Mucosa of descending colon (tissue), 3 donors: ENCODE results near the gene UBTF. TPM values are rescaled to one million over a fixed set of nuclear protein-coding genes. Genes with fewer than 3 reads are reported as not detected.

Experiments
- ATAC-seq: fragments of 200-7000 bp; cut with Tn5 transposase; one replicate; pipeline ENCODE4 v1.9.1; 2020; ENCODE audit warnings: mild to moderate bottlenecking, moderate library complexity
- DNase-seq, 3 donors: peaks; one replicate each; pipeline ENCODE4 v3.0.0-alpha.2; 2020
- H3K36me3 ChIP-seq: fragments of 200-600 bp; one replicate; pipeline ENCODE4 v1.8.0; 2021; ENCODE audit warnings: low read depth, mild to moderate bottlenecking
- H3K4me1 ChIP-seq: fragments of 200-600 bp; one replicate; pipeline ENCODE4 v1.8.0; 2021; ENCODE audit warnings: low read depth, mild to moderate bottlenecking
- H3K4me3 ChIP-seq: fragments of 200-600 bp; one replicate; pipeline ENCODE4 v1.8.0; 2021; ENCODE audit warnings: mild to moderate bottlenecking
- H3K9me3 ChIP-seq: fragments of 200-600 bp; one replicate; pipeline ENCODE4 v1.8.0; 2021; ENCODE audit warnings: mild to moderate bottlenecking
- CTCF ChIP-seq: fragments of 200-600 bp; IDR thresholded peaks from one replicate; pipeline ENCODE4 v1.8.0; 2022; ENCODE audit warnings: antibody characterized with exemption, mild to moderate bottlenecking
- intact Hi-C, 2 donors: fragments of 100-400 bp; cut with DNase I in 1 of 2; cut with micrococcal nuclease in 1 of 2; formaldehyde crosslinking; loops; one replicate each; pipeline versions ENCODE4 v1.11.0 to v1.11.1; 2022; cut with DNase I, micrococcal nuclease
- total RNA-seq, 3 donors: library from RNA; stranded (reverse); fragmentation: NEBNext Ultra II Directional in 2 of 3; extraction: Animal tissue kit (Norgen Biotek cat#: 25700) in 2 of 3; gene quantifications; one replicate each; pipeline versions ENCODE4 v1.2.1 to v1.2.4, GENCODE V29; 2021 to 2023
- donor health status: DM: no; HTN: no; CAD: no; lungs with moderate emphysema.
- donor health status: DM: no; HTN: no; CAD: no.
- donor health status: DM: no; HTN: yes; CAD: no.

UBTF gene
- total RNA-seq, 3 donors from 2014 or later, result 68.6 to 88.4 (median 73.4) TPM

- TF ChIP-seq CTCF, result no peak
- DNase-seq (no peak), ATAC-seq (no peak)
- Histone ChIP-seq H3K4me3 (no peak overlapping the region), H3K9me3 (no peaks in the 10 kb centered on the region), H3K4me1 (peaks cover 23% of the 10 kb centered on the region), H3K36me3 (no peaks in the 10 kb centered on the region)
- intact Hi-C loops, result loop anchor here (5.0 to 10.0 kb wide), 3 partner anchors 102 to 120 kb away; no protein-coding TSS in a partner anchor
These were observed 4.6 kb downstream of the UBTF start for GRCh38 chr17:44214896-44215295.

- intact Hi-C loops, result loop anchor here (5.0 to 10.0 kb wide), 2 partner anchors 103 to 121 kb away; no protein-coding TSS in a partner anchor
- no peaks in the 10 kb centered on the region for H3K36me3 ChIP-seq
- H3K4me1 ChIP-seq, result peaks cover 25% of the 10 kb centered on the region
- TF ChIP-seq CTCF, result no peak
- no peaks in the 10 kb centered on the region for H3K9me3 ChIP-seq
- no peak overlapping the region for H3K4me3 ChIP-seq
- ATAC-seq, result no peak
- DNase-seq, result no peak
These were observed 5.3 kb downstream of the UBTF start for GRCh38 chr17:44214230-44214494.

- Histone ChIP-seq H3K4me3 (no peak overlapping the region), H3K4me1 (peaks cover 25% of the 10 kb centered on the region), H3K9me3 (no peaks in the 10 kb centered on the region), H3K36me3 (no peaks in the 10 kb centered on the region)
- ATAC-seq (no peak), DNase-seq (peak in 1 of 3 donors; percentile 48)
- intact Hi-C loops, result loop anchor here (5.0 to 10.0 kb wide), 2 partner anchors 104 to 121 kb away; no protein-coding TSS in a partner anchor
- TF ChIP-seq CTCF, result no peak
These were observed 5.9 kb downstream of the UBTF start for GRCh38 chr17:44213403-44214229.

GRCh38 chr17:44212507-44213402 lies 6.7 kb downstream of the UBTF start:
- DNase-seq (no peak), ATAC-seq (no peak)
- Histone ChIP-seq H3K9me3 (no peaks in the 10 kb centered on the region), H3K36me3 (no peaks in the 10 kb centered on the region), H3K4me1 (peaks cover 19% of the 10 kb centered on the region), H3K4me3 (no peak overlapping the region)
- TF ChIP-seq CTCF, result no peak
- intact Hi-C loops, result loop anchor here (5.0 to 10.0 kb wide), 2 partner anchors 105 to 122 kb away; no protein-coding TSS in a partner anchor

- no peak overlapping the region for H3K4me3 ChIP-seq
- H3K4me1 ChIP-seq, result peaks cover 13% of the 10 kb centered on the region
- TF ChIP-seq CTCF, result no peak
- ATAC-seq (no peak), DNase-seq (no peak)
- no peaks in the 10 kb centered on the region for H3K36me3 ChIP-seq
- intact Hi-C loops, result loop anchor here (5.0 to 10.0 kb wide), 2 partner anchors 106 to 123 kb away; no protein-coding TSS in a partner anchor
- no peaks in the 10 kb centered on the region for H3K9me3 ChIP-seq
These were observed 7.9 kb downstream of the UBTF start for GRCh38 chr17:44211281-44212265.
